ENCODE results near the gene NUP160.
"Not testable (repeated sequence)": the region's sequence is repeated elsewhere in the genome, so short reads cannot be mapped to it uniquely, and the experiment has no call there.

DNA sequence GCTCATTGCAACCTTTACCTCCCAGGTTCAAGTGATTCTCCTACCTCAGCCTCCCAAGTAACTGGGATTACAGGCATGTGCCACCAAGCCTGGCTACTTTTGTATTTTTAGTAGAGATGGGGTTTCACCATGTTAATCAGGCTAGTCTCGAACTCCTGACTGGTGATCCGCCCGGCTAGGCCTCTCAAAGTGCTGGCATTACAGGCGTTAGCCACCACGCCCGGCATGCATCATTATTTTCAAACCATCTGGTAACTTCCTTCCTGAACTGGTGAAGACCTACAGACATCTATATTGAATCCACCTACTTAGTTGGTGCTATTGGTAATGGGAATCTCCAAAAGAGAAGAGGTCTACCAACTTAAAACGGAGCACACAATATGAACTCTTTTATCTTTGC is 110.3 kb downstream of the NUP160 start:
- not testable (repeated sequence) for TF ChIP-seq POLR2A (IDR thresholded peaks at IDR 0.05)
- TF ChIP-seq, protein P1, sequence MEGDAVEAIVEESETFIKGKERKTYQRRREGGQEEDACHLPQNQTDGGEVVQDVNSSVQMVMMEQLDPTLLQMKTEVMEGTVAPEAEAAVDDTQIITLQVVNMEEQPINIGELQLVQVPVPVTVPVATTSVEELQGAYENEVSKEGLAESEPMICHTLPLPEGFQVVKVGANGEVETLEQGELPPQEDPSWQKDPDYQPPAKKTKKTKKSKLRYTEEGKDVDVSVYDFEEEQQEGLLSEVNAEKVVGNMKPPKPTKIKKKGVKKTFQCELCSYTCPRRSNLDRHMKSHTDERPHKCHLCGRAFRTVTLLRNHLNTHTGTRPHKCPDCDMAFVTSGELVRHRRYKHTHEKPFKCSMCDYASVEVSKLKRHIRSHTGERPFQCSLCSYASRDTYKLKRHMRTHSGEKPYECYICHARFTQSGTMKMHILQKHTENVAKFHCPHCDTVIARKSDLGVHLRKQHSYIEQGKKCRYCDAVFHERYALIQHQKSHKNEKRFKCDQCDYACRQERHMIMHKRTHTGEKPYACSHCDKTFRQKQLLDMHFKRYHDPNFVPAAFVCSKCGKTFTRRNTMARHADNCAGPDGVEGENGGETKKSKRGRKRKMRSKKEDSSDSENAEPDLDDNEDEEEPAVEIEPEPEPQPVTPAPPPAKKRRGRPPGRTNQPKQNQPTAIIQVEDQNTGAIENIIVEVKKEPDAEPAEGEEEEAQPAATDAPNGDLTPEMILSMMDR (IDR thresholded peaks at IDR 0.05) = not testable (repeated sequence)
